ENCODE data around the gene TNFRSF19.

TNFRSF19 gene

GRCh38 chr13:23609874-23610576 lies 39.8 kb downstream of the TNFRSF19 start:
- no peak for DNase-seq (ENCODE audit: low read depth)

GRCh38 chr13:23610966-23611491 lies 40.8 kb downstream of the TNFRSF19 start:
- DNase-seq (ENCODE audit: low read depth), result no peak
- H3K4me3 ChIP-seq (ENCODE audit: low read depth, low read length), result no peak overlapping the region
- TF ChIP-seq, protein P1, sequence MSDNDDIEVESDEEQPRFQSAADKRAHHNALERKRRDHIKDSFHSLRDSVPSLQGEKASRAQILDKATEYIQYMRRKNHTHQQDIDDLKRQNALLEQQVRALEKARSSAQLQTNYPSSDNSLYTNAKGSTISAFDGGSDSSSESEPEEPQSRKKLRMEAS (IDR thresholded peaks at IDR 0.05; ENCODE audit: low read depth, low read length), result no peak
- TF ChIP-seq POLR2A (IDR thresholded peaks at IDR 0.05; ENCODE audit: extremely low read depth, insufficient read length) (no peak), MYC (IDR thresholded peaks at IDR 0.05; ENCODE audit: low read depth, low read length) (no peak)
- TF ChIP-seq, protein P2, sequence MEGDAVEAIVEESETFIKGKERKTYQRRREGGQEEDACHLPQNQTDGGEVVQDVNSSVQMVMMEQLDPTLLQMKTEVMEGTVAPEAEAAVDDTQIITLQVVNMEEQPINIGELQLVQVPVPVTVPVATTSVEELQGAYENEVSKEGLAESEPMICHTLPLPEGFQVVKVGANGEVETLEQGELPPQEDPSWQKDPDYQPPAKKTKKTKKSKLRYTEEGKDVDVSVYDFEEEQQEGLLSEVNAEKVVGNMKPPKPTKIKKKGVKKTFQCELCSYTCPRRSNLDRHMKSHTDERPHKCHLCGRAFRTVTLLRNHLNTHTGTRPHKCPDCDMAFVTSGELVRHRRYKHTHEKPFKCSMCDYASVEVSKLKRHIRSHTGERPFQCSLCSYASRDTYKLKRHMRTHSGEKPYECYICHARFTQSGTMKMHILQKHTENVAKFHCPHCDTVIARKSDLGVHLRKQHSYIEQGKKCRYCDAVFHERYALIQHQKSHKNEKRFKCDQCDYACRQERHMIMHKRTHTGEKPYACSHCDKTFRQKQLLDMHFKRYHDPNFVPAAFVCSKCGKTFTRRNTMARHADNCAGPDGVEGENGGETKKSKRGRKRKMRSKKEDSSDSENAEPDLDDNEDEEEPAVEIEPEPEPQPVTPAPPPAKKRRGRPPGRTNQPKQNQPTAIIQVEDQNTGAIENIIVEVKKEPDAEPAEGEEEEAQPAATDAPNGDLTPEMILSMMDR (IDR thresholded peaks at IDR 0.05; ENCODE audit: low read depth, low read length), result no peak

More at GRCh38 chr13:23609874-23610576, 39.8 kb downstream of the TNFRSF19 start:
- no peak overlapping the region for H3K4me3 ChIP-seq (ENCODE audit: low read depth, low read length)
- TF ChIP-seq, protein P1 (IDR thresholded peaks at IDR 0.05; ENCODE audit: low read depth, low read length), result no peak

GRCh38 chr13:23612182-23612581 lies 42.0 kb downstream of the TNFRSF19 start:
- DNase-seq (ENCODE audit: low read depth), result no peak
- H3K4me3 ChIP-seq (ENCODE audit: low read depth, low read length), result no peak overlapping the region
- TF ChIP-seq POLR2A (IDR thresholded peaks at IDR 0.05; ENCODE audit: extremely low read depth, insufficient read length) (no peak), MYC (IDR thresholded peaks at IDR 0.05; ENCODE audit: low read depth, low read length) (no peak)
- TF ChIP-seq, protein P2 (IDR thresholded peaks at IDR 0.05; ENCODE audit: low read depth, low read length), result no peak
- TF ChIP-seq, protein P1 (IDR thresholded peaks at IDR 0.05; ENCODE audit: low read depth, low read length), result no peak

DNA sequence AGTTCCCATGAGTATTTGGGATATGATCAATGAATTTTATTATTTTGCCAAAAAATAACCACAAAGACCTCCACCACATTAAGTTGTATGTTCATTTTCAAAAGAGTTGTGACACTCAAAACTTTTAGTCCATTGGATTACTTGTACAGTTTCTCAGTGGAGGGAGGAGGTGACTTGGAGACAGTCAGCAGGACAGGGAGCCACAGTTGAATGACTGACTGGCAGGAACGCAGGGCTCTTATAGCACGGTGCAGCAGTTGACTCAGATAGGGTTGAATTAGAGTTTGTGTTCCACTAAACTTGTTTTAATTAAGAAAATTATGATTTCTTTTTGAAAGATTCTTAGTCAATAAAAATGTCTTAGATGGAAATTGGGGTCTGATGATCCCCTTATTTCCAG lies 42.5 kb downstream of the TNFRSF19 start:
- no peak overlapping the region for H3K4me3 ChIP-seq (ENCODE audit: low read depth, low read length)
- DNase-seq (ENCODE audit: low read depth), result no peak

GRCh38 chr13:23613596-23613995 lies 43.4 kb downstream of the TNFRSF19 start:
- no peak overlapping the region for H3K4me3 ChIP-seq (ENCODE audit: low read depth, low read length)
- no peak for DNase-seq (ENCODE audit: low read depth)
- TF ChIP-seq POLR2A (IDR thresholded peaks at IDR 0.05; ENCODE audit: extremely low read depth, insufficient read length), result no peak
- TF ChIP-seq, protein P1 (IDR thresholded peaks at IDR 0.05; ENCODE audit: low read depth, low read length), result no peak
- TF ChIP-seq, protein P2 (IDR thresholded peaks at IDR 0.05; ENCODE audit: low read depth, low read length), result no peak
- no peak for TF ChIP-seq MYC (IDR thresholded peaks at IDR 0.05; ENCODE audit: low read depth, low read length)

More for the DNA sequence above, 42.5 kb downstream of the TNFRSF19 start:
- TF ChIP-seq, protein P1 (IDR thresholded peaks at IDR 0.05; ENCODE audit: low read depth, low read length), result no peak
- TF ChIP-seq POLR2A (IDR thresholded peaks at IDR 0.05; ENCODE audit: extremely low read depth, insufficient read length), result no peak
- TF ChIP-seq, protein P2 (IDR thresholded peaks at IDR 0.05; ENCODE audit: low read depth, low read length), result no peak
- no peak for TF ChIP-seq MYC (IDR thresholded peaks at IDR 0.05; ENCODE audit: low read depth, low read length)

GRCh38 chr13:23615395-23616081 lies 45.3 kb downstream of the TNFRSF19 start:
- no peak overlapping the region for H3K4me3 ChIP-seq (ENCODE audit: low read depth, low read length)
- TF ChIP-seq MYC (IDR thresholded peaks at IDR 0.05; ENCODE audit: low read depth, low read length) (no peak), POLR2A (IDR thresholded peaks at IDR 0.05; ENCODE audit: extremely low read depth, insufficient read length) (no peak)
- TF ChIP-seq, protein P2 (IDR thresholded peaks at IDR 0.05; ENCODE audit: low read depth, low read length), result no peak
- TF ChIP-seq, protein P1 (IDR thresholded peaks at IDR 0.05; ENCODE audit: low read depth, low read length), result no peak
- no peak for DNase-seq (ENCODE audit: low read depth)
